Measurements from ENCODE around the gene BMP7. TPM values are rescaled to one million over a fixed set of nuclear protein-coding genes. Genes with fewer than 3 reads are reported as not detected.

Gene BMP7
- total and polyA plus RNA-seq, 2 of the 13 experiments (the other 11 are each of a cell fraction or from before 2014, with no cell fraction given) = not detected

GRCh38 chr20:57212534-57213276 is 53.7 kb downstream of the BMP7 start (continued):
- TF ChIP-seq ZNF30 (CRISPR knock-in tag; IDR thresholded peaks at IDR 0.05) (no peak), SSRP1 (CRISPR knock-in tag; IDR thresholded peaks at IDR 0.05) (no peak), CENPX (CRISPR knock-in tag; IDR thresholded peaks at IDR 0.05) (no peak), KDM6A (CRISPR knock-in tag; IDR thresholded peaks at IDR 0.05; ENCODE audit: low read depth) (no peak), RBFOX2 (IDR thresholded peaks at IDR 0.05; ENCODE audit: low read depth, low read length) (no peak), ARNTL (CRISPR knock-in tag; IDR thresholded peaks at IDR 0.05) (no peak), FOSL2 (CRISPR knock-in tag; IDR thresholded peaks at IDR 0.05) (peak; percentile 50), MLLT10 (CRISPR knock-in tag; IDR thresholded peaks at IDR 0.05) (no peak), MTA1 (CRISPR knock-in tag; IDR thresholded peaks at IDR 0.05; ENCODE audit: borderline replicate concordance) (peak; percentile 41; the same call in 1 of the 2 replicates), ZNF383 (CRISPR knock-in tag; IDR thresholded peaks at IDR 0.05; ENCODE audit: borderline replicate concordance) (no peak), MIER2 (CRISPR knock-in tag; IDR thresholded peaks at IDR 0.05) (no peak), SALL2 (CRISPR knock-in tag; IDR thresholded peaks at IDR 0.05) (no peak), SOX6 (IDR thresholded peaks at IDR 0.05) (no peak), SOX6 (CRISPR knock-in tag; IDR thresholded peaks at IDR 0.05) (no peak), ZNF615 (CRISPR knock-in tag; IDR thresholded peaks at IDR 0.05; ENCODE audit: borderline replicate concordance) (no peak), ZNF264 (CRISPR knock-in tag; IDR thresholded peaks at IDR 0.05) (no peak), HNRNPLL (IDR thresholded peaks at IDR 0.05; ENCODE audit: low read depth, low read length, poor library complexity, severe bottlenecking) (peak; percentile 42), ZSCAN22 (CRISPR knock-in tag; IDR thresholded peaks at IDR 0.05) (no peak), ASH2L (IDR thresholded peaks at IDR 0.05; ENCODE audit: insufficient read length, low read depth, low read length) (no peak), SATB2 (CRISPR knock-in tag; IDR thresholded peaks at IDR 0.05) (no peak), DR1 (CRISPR knock-in tag; IDR thresholded peaks at IDR 0.05) (no peak), ZNF816 (CRISPR knock-in tag; IDR thresholded peaks at IDR 0.05; ENCODE audit: borderline replicate concordance) (no peak), ZNF513 (CRISPR knock-in tag; conservative IDR thresholded peaks at IDR 0.05) (no peak)
- TF ChIP-seq, protein P1, sequence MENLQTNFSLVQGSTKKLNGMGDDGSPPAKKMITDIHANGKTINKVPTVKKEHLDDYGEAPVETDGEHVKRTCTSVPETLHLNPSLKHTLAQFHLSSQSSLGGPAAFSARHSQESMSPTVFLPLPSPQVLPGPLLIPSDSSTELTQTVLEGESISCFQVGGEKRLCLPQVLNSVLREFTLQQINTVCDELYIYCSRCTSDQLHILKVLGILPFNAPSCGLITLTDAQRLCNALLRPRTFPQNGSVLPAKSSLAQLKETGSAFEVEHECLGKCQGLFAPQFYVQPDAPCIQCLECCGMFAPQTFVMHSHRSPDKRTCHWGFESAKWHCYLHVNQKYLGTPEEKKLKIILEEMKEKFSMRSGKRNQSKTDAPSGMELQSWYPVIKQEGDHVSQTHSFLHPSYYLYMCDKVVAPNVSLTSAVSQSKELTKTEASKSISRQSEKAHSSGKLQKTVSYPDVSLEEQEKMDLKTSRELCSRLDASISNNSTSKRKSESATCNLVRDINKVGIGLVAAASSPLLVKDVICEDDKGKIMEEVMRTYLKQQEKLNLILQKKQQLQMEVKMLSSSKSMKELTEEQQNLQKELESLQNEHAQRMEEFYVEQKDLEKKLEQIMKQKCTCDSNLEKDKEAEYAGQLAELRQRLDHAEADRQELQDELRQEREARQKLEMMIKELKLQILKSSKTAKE (CRISPR knock-in tag; IDR thresholded peaks at IDR 0.05; ENCODE audit: borderline replicate concordance) = no peak
- TF ChIP-seq, protein P2, sequence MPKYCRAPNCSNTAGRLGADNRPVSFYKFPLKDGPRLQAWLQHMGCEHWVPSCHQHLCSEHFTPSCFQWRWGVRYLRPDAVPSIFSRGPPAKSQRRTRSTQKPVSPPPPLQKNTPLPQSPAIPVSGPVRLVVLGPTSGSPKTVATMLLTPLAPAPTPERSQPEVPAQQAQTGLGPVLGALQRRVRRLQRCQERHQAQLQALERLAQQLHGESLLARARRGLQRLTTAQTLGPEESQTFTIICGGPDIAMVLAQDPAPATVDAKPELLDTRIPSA (CRISPR knock-in tag; IDR thresholded peaks at IDR 0.05; ENCODE audit: borderline replicate concordance) = 0 out of 2 replicates have a peak, but pooled peaks have one; percentile 5
- TF ChIP-seq, protein P3, sequence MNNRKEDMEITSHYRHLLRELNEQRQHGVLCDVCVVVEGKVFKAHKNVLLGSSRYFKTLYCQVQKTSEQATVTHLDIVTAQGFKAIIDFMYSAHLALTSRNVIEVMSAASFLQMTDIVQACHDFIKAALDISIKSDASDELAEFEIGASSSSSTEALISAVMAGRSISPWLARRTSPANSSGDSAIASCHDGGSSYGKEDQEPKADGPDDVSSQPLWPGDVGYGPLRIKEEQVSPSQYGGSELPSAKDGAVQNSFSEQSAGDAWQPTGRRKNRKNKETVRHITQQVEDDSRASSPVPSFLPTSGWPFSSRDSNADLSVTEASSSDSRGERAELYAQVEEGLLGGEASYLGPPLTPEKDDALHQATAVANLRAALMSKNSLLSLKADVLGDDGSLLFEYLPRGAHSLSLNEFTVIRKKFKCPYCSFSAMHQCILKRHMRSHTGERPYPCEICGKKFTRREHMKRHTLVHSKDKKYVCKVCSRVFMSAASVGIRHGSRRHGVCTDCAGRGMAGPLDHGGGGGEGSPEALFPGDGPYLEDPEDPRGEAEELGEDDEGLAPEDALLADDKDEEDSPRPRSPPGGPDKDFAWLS (CRISPR knock-in tag; IDR thresholded peaks at IDR 0.05; ENCODE audit: borderline replicate concordance) = no peak
